HG03565 (cell line): ENCODE data around the gene RNF13.
"Not testable (repeated sequence)": the region's sequence is repeated elsewhere in the genome, so short reads cannot be mapped to it uniquely, and the experiment has no call there.

ENCODE experiments used
- ATAC-seq: cut with Tn5 transposase; IDR thresholded peaks from one replicate; pipeline ENCODE4 v1.9.1; 2021; ENCODE audit warnings: mild to moderate bottlenecking, moderate library complexity; ENCODE audit not compliant: unreplicated experiment

RNF13 gene

DNA sequence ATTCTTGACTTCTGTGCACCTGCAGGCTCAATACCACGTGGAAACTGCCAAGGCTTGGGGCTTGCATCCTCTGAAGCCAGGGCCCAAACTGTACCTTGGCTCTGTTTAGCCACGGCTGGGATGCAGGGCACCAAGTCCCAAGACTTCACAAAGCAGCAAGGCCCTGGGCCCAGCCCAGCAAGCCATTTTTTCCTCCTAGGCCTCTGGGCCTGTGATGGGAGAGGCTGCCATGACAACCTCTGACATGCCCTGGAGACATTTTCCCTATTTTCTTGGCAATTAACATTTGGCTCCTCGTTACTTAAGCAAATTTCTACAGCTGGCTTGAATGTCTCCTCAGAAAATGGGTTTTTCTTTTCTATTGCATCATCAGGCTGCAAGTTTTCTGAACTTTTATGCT is 25.5 kb downstream of the RNF13 start:
- not testable (repeated sequence) for ATAC-seq

DNA sequence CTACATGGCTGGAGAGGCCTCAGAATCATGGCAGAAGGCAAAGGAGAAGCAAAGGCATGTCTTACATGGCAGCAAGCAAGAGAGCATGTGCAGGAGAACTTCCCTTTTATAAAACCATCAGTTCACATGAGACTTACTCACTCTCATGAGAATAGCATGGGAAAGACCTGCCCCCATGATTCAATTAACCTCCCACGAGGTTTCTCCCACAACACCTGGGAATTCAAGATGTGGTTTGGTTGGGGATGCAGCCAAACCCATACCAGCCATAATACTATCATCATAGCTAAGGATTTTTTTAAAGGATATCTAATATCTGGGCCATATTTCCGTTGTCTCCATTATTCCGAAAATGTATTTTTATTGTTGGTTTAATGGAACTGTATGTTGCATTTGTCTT is 26.5 kb downstream of the RNF13 start:
- not testable (repeated sequence) for ATAC-seq

DNA sequence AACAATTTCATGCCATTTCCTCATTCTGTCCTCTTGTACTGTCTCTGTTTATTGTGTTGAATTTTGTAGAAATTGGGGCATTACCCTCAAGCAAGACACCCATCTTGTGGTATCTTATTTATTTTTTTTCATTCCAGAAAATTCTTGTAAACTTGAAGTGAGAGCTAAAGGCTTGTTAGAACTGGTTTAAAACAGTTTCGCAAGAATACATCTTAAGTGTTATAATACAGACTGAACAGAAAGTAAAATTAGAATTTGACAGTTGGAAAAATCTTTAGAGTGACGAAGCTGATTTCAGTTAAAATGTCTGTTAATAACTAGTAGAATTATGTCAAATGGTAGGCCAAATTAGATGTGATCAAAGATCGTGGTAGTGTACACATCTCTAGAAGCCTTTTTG is 26.9 kb downstream of the RNF13 start:
- ATAC-seq = no peak

DNA sequence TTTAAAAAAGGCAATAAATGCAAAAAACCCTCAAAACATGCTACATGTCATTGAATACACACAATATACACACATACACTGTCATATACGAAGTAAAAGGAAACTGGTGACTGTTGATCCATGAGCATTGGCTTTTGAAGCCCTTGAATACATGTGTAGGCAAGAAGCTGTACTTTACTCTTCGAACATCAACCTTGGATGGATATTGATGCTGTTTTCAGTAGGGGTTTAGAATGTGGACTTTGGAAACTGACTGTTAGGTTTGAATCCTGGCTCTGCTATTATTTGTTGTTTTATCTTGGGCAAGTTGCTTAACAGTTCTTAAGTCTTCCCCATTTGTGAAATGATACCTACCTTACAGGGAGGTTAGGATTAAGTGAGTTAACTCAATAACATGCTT is 30.5 kb downstream of the RNF13 start:
- ATAC-seq = no peak

DNA sequence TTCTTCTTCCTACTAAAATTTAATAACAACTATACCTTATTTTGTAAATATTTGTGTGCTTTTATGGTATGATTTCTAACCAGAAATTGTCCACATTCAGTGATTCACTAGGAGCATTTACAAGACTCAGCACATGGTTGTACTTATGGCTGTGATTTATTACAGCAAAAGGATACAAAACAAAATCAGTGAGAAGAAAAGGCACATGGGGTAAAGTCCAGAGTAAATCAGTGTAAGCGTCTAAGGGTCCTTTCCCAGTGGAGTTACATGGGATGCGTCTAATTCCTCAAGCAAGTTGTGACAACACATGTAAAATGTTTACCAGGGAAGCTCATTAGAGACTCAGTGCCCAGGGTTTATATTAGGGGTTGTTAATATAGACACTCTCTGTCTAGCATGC is 31.1 kb downstream of the RNF13 start:
- ATAC-seq = no peak

DNA sequence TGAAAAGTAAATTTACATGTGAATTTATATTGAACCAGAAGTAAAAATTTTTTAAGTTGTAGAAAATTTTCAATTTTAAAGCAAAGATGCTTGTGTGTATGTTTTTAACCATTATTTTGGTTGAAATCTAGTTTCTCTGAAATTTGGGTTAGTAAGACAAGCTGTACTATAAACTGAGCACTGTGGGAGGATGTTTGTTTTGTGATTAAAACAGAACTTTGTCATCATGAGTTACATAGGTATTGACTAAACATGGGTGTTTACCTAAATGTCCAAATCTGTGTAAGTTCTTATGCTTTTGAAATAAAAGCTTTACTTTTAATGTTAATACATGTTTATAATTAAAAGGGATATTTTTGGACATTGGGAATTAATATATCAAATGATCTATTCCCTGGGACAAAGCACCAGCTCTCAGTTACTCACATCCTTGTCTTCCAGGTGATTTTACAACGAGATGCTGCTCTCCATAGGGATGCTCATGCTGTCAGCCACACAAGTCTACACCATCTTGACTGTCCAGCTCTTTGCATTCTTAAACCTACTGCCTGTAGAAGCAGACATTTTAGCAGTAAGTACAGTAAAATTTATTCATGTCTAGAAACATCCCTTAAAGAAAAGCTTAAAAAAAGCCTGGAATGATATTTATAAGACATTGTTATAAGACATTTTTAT is 32.7 kb downstream of the RNF13 start:
- no peak for ATAC-seq

DNA sequence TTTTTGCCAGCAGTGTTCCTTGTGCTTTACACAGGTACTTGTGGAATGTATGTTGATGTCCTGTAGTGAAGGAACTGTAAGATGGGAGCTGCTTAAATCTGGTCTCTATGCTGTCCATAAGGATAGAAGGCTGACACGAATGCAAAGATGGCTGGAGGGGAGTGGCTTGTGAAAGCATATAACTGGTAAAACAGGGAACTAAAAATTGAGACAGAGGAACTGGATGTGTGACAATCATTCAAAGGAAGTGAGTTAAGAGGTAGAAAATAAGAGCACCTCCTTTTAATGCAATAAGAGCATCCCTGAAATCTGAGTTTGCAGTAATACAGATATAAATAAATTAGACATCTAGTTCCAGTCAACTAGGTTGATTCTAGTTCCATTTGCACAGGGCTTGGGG is 35.2 kb downstream of the RNF13 start:
- ATAC-seq = no peak

DNA sequence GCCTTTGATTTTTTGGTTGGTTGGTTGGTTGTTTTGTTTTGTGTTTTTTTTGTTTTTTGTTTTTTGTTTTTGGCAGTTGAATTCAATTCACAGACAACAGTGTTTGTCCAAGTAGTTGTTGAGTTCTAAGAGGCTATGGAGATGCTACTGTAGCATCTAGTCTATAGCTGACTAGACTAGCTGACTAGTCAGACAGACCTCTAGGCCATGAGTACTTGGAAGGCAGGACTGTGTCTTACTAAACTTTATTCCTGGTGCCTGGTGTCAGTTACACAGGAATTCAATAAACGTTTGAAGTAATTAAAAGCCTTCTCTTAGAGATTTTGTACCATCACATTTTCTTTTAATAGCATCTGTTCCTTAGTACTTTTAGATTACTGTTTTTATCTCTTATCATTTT is 35.7 kb downstream of the RNF13 start:
- no peak for ATAC-seq

DNA sequence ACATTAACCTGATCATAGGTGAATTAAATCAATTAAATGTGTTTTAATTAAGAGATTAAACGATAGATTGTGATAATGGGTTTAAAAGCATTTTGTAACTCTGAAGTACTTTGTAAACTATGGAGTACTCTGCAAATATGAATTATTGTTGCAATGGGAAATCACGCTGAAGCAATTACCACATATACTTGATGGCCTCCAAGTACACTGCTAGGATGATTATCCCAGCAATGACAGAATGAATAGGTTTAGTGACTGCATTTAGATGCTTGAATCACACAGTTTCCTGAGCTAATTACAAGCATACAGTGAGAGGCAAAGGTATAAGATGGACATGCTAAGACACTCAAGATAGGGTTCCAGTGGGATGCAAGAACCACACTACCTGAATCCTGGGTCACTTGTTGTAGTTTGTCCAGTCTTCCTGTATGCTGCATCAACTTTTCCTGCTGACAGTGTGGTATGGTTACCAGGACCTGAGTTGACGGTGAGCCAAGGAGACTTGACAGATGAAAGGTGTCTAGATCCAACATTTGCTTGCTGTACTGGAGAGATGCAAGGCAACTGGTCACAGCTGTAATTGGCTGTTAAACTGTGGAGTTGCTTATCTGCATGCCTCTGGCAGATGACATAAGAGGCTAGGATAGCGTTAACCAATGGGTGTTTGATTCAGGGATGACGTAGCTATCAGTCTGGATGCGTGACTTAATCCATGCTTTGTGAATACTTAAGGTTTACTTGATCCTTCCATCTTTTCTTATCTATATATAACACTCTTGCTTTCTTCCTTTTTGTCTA is 38.0 kb downstream of the RNF13 start:
- no peak for ATAC-seq

DNA sequence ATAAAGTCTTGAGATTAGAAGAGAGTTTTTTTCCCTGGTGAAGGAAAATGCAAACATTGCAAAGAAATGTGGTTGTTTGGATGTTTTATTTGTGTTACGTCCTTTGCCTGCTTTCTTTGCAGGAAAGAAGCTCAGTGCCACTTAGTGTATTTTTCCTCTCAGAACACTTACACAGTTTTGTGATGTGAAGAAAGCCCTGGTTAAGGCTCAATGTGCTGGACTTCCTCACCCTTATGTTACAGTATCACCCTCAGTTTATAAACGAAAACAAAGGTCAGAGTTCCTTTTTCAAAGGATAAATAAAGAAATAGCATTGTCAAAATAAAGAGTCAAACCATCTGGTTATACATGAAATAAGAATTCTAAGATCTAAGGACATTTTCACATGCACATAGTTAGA is 45.9 kb downstream of the RNF13 start:
- no peak for ATAC-seq

DNA sequence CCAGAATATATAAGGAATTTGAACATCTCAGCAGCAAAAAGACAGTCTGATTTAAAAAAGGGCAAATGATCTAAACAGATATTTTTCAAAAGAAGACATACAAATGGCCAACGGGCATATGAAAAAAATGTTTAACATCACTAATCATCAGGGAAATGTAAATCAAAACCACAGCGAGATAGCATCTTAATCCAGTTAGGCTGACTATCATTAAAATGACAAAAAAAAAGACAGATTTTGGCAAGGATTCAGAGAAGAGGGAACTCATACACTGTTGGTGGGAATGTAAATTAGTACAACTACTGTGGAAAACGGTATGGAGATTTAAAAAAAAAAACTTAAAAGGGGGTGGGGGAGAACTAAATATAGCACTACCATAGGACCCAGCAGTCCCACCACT is 47.9 kb downstream of the RNF13 start:
- no peak for ATAC-seq

DNA sequence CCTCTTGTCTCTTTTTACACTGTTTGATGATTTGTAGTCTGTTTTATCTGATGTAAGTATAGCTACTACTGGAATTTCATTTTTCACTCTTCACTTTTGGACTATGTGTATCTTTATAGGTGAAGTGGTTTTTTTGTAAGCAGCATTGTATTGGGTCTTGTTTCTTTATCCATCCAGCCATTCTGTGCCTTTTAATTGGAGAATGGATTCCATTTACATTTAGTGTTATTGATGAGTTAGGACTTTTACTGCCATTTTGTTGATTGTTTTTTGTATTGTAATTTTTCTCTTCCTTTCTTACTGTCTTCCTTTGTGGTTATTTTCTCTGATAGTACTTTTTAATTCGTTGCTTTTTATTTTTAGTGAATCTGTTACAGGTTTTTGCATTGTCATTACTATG is 54.5 kb downstream of the RNF13 start:
- ATAC-seq = no peak

DNA sequence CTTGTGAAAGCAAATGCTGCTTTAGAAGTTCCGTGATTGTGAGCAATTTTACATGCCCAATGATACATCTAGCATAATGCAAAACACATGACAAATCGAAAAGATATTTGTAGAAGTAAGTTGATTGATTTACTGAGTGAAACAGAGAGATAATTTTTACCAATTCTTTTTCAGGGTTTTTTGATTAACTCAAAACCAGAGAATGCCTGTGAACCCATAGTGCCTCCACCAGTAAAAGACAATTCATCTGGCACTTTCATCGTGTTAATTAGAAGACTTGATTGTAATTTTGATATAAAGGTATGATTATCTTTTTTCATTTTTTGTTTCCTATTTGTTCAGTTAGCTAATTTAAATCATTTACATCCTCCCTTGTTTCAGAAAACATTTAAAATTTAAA is 58.8 kb downstream of the RNF13 start:
- ATAC-seq = no peak

DNA sequence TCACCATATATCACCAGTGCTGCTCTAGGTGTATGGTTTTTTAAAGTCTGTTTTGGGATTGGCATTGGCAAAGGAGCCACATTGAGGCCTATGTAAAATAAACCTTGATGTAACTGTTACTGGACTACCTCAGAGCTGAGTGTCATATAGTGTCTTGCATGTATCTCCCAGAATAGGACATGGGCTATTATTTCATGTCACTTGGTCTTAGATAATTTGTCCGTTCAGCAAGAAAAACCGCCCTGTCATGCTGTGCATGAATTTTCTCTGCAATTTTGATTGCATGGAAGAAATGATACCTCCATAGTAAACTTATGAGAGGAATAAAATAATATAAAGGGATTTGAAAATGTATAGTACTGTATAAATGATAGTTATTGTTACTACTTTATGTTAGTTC is 59.6 kb downstream of the RNF13 start:
- ATAC-seq = no peak

DNA sequence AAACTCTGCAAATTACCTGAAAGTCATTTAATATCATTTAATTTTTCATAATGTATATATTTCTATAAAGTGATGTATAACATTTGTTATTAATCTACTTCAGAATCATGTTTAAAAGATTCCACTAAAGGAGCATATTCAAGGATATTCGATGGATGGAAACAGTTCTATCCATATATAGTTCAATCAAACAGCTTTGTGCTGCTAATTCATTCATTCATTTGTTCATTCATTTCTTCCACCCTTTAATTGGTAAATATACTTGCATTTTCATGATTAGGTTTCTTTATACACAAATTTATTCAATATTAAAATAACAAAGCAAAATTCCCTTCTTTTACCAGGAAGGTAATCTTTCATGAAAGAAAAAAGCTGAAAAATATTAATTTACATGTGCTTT is 64.7 kb downstream of the RNF13 start:
- ATAC-seq = no peak

DNA sequence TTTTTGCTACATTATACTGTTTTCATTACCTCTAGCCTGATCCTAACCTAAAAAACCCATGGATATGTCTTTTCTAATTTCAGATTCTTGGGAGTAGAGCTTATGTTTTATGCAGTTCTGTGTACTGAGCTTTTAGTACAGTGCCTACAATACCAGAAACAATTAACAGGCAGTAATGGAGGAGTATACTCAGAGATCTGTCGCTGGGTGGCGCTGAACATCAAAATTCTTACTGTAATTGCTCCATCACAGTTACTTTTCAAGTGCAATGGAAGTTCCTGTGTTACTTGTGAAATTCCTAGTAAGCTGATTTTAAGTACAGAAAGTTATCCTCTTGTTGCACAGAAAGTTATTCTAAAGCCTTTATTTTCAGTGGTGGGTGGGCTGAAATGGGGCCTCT is 66.9 kb downstream of the RNF13 start:
- no peak for ATAC-seq

DNA sequence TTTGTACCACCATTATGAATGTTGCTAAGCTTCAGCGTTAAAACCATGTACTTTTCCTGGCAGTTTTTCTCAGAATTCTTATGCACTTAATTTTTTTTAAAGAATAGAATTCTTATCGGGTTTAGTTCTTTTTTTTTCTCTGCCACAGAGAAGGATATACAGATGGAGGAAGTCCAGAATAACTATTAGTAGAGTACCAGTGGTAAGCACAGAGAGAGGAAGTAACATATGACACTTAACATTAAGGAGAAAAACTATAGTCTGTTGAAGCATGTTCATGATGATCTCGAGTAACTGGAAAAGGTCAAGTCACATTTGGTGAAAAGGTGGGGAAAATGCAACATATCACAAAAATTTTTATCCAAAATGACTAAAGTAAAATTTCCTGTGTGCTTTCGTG is 68.9 kb downstream of the RNF13 start:
- ATAC-seq = no peak

DNA sequence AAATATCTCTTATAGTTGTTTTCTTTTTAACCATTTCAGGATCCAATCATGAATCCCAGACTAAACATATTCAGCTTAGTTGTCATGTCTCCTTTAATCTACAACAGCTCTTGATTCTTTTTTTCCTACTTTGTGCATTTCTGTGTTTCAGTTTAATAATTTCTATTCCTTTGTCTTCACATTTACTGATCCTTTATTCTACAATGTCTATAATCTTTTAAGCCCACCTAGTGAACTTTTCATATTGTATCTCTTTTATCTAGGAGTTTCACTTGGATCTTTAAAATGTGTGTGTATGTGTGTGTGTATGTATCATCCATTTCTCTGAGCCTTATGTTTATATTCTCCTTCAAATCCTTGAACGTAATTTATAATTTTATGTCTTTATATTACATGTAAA is 70.1 kb downstream of the RNF13 start:
- no peak for ATAC-seq

DNA sequence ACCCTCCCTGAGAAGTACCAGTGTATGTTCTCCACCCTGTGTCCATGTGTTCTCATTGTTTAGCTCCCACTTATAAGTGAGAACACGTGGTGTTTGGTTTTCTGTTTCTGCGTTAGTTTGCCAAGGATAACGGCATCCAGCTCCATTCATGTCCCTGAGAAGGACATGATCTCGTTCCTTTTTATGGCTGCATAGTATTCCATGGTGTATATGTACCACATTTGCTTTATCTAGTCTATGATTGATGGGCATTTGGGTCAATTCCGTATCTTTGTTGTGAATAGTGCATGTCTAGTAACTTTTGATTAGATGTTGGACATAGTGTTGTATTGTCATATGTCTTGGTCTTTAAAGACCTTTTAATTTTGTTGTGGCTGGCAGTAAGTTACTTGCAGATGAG is 70.8 kb downstream of the RNF13 start:
- ATAC-seq = not testable (repeated sequence)

DNA sequence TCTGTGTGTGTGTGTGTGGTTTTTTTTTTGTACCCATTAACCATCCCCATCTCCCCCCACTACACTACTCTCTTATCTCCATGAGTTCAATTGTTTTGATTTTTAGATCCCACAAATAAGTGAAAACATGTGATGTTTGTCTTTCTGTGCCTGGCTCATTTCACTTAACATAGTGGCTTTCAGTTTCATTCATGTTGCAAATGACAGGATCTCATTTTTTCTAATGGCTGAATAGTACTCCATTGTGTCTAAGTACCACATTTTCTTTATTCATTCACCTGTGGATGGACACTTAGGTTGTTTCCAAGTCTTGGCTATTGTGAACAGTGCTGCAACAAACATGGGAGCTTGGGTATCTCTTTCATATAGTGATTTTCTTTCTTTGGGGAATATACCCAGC is 71.8 kb downstream of the RNF13 start:
- ATAC-seq = not testable (repeated sequence)

DNA sequence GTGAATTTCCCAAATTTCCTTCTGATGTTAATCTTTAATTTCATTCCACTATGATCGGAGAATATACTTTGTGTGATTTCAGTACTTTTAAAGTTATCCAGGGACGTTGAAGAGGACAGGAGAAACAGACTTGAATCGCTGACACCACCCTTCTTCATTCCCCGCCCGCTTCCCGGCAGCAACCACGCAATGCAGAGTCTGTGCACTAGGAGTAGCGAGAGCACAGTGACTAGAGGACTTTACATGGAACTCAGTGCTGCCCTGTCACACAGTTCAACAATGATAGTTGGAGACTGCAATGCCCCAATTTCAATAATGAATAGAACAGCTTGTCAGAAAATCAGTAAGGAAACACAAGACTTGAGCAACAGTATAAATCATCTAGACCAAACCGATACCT is 73.9 kb downstream of the RNF13 start:
- no peak for ATAC-seq

DNA sequence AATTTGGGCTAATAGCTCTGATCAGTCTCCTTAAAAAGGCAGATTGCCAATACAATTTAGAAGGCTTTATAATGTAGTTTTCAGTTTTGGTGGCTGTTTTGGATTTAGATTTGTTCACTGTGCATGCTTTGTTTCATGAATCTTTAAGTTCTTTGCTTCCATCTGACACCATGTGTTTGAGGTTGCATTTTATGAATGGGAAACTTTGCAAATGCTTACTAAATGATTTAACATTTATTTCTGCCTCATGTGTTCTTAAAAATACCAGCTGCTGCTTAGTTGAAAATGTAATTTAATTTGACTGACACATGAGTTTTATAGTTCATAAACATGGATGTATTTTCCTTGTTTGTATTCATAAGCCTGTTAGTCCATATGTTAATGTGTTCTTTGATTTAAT is 78.6 kb downstream of the RNF13 start:
- ATAC-seq = no peak

DNA sequence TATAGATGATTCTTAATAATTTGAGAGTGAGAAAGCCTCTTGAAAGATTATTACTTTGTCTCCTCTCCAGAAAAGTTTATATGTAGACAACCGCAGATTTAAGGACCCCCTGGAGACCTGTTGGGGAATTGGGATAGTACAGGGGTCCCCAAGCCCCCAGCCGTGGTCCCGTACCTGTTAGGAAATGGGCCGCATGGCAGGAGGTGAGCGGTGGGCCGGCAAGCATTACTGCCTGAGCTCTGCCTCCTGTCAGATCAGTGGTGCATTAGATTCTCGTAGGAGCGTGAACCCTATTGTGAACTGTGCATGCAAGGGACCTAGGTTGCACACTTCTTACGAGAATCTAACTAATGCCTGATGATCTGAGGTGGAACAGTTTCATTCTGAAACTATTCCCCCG is 79.4 kb downstream of the RNF13 start:
- ATAC-seq = no peak
